Fibroblast of lung (primary cell): ENCODE results near the gene ATP8A2. TPM values are rescaled to one million over a fixed set of nuclear protein-coding genes. Genes with fewer than 3 reads are reported as not detected.

Experiments used
- DNase-seq, 2 donors: peaks; one replicate each; pipeline versions ENCODE4 v3.0.0 to v3.0.0-alpha.2; 2010; ENCODE audit warnings: low read depth in 2 of 2
- H2AFZ ChIP-seq: 2 replicates; pipeline ENCODE4 v1.5.1; 2012; ENCODE audit warnings: low read length, control low read depth, inconsistent platforms
- H3K27ac ChIP-seq: 2 replicates; pipeline ENCODE4 v1.5.1; 2011; ENCODE audit warnings: low read length, control low read depth; ENCODE audit not compliant: insufficient read depth
- H3K27me3 ChIP-seq: 2 replicates; pipeline ENCODE4 v1.5.1; 2011; ENCODE audit warnings: mild to moderate bottlenecking, low read length; ENCODE audit not compliant: control insufficient read depth, insufficient read depth
- H3K36me3 ChIP-seq: 2 replicates; pipeline ENCODE4 v1.5.1; 2011; ENCODE audit warnings: low read length; ENCODE audit not compliant: control insufficient read depth, insufficient read depth
- H3K4me1 ChIP-seq: 2 replicates; pipeline ENCODE4 v1.5.1; 2011; ENCODE audit warnings: low read length; ENCODE audit not compliant: control insufficient read depth, insufficient read depth; ENCODE audit errors: extremely low read depth
- H3K4me2 ChIP-seq: 2 replicates; pipeline ENCODE4 v1.5.1; 2011; ENCODE audit warnings: low read length, control low read depth; ENCODE audit not compliant: insufficient read depth; ENCODE audit errors: extremely low read depth
- H3K4me3 ChIP-seq, 4 experiments: fragments of 200-600 bp in 1 of 4; sonication (generic) in 1 of 4; replicated peaks in 1 of 4; 2 replicates each; pipeline ENCODE4 v1.5.1; 2011 to 2016; ENCODE audit warnings: low read length in 4 of 4, low read depth in 3 of 4, mild to moderate bottlenecking in 3 of 4, control low read depth in 2 of 4, inconsistent platforms in 1 of 4, mixed read lengths in 1 of 4; ENCODE audit not compliant: insufficient read depth in 1 of 4; ENCODE audit errors: control extremely low read depth in 1 of 4
- H3K79me2 ChIP-seq: 2 replicates; pipeline ENCODE4 v1.5.1; 2012; ENCODE audit warnings: mild to moderate bottlenecking, low read length, inconsistent platforms; ENCODE audit not compliant: control insufficient read depth, insufficient read depth
- H3K9ac ChIP-seq: 2 replicates; pipeline ENCODE4 v1.5.1; 2011; ENCODE audit warnings: mild to moderate bottlenecking, low read length, control low read depth; ENCODE audit not compliant: insufficient read depth
- H3K9me3 ChIP-seq: 2 replicates; pipeline ENCODE4 v1.5.1; 2012; ENCODE audit warnings: low read depth, low read length; ENCODE audit not compliant: control insufficient read depth, insufficient read depth
- H4K20me1 ChIP-seq: 2 replicates; pipeline ENCODE4 v1.5.1; 2011; ENCODE audit warnings: low read length; ENCODE audit not compliant: control insufficient read depth, insufficient read depth; ENCODE audit errors: extremely low read depth
- CTCF ChIP-seq, 2 donors: IDR thresholded peaks in 1 of 2; conservative IDR thresholded peaks in 1 of 2; 1 replicate in 1 of 2; 2 replicates in 1 of 2; pipeline ENCODE4 v1.5.1; 2011 to 2012; ENCODE audit warnings: low read length in 2 of 2, control low read depth in 1 of 2, inconsistent platforms in 1 of 2, low read depth in 1 of 2, mild to moderate bottlenecking in 1 of 2
- EZH2 ChIP-seq: IDR thresholded peaks from 2 replicates; pipeline ENCODE4 v1.5.1; 2012; ENCODE audit warnings: low read length, control low read depth, mild to moderate bottlenecking; ENCODE audit errors: missing control alignments
- polyA plus RNA-seq, 2 donors: library from polyadenylated mRNA; depleted of rRNA in 1 of 2; stranded (reverse) in 1 of 2; unstranded in 1 of 2; fragments of >200 nt; gene quantifications; 2 replicates each; pipeline ENCODE4 v1.2.1, GENCODE V29; 2011 to 2012; ENCODE audit warnings: missing spikeins in 1 of 2
- total RNA-seq: library from RNA; depleted of rRNA; stranded (reverse); fragments of >200 nt; gene quantifications from 2 replicates; pipeline ENCODE4 v1.2.1, GENCODE V29; 2014

The ATP8A2 gene
- total and polyA plus RNA-seq, 2 donors (not counting 1 experiment from before 2014, with no cell fraction given), result under 0.01 to 0.01 TPM

- Histone ChIP-seq H2AFZ (no peak overlapping the region), H3K9me3 (no peaks in the 10 kb centered on the region), H3K36me3 (no peaks in the 10 kb centered on the region)
Observed at GRCh38 chr13:25923217-25924085, 551.7 kb downstream of the ATP8A2 start.

DNA sequence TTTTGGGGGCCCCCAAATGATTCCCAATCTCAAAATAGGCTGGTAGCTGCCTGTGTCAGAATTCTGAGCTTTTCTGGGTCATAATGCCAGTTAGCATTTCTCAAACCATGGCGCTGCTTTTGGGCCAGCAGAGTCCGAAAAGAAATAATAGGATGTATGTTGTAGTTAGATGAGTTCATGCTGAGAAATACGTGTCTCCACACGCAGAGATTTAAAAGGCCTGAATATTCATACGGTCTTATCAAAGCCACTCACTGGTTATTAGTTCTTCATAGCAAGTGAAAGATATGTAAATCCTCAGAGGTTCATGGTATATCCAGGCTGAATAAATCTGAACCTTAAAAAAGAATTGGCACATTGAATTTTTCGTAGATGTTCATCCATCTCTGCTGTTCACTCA, 555.6 kb downstream of the ATP8A2 start:
- Histone ChIP-seq H3K4me2 (no peak overlapping the region), H4K20me1 (no peaks in the 10 kb centered on the region), H3K36me3 (no peaks in the 10 kb centered on the region), H2AFZ (no peak overlapping the region), H3K27me3 (no peaks in the 10 kb centered on the region), H3K9me3 (no peaks in the 10 kb centered on the region), H3K79me2 (no peaks in the 10 kb centered on the region), H3K27ac (no peak overlapping the region), H3K9ac (no peak overlapping the region), H3K4me1 (no peaks in the 10 kb centered on the region), H3K4me3 (no peak overlapping the region)
- DNase-seq, result no peak
- TF ChIP-seq CTCF (conservative IDR thresholded peaks at IDR 0.05 in 1 of 2, IDR thresholded peaks at IDR 0.05 in 1 of 2; ENCODE audit: low read depth in 1 of 2, low read length in 2 of 2) (no peak), EZH2 (no peak)

More at GRCh38 chr13:25923217-25924085, 551.7 kb downstream of the ATP8A2 start:
- Histone ChIP-seq H3K79me2 (no peaks in the 10 kb centered on the region), H3K4me1 (no peaks in the 10 kb centered on the region), H3K9ac (no peak overlapping the region), H3K4me3 (no peak overlapping the region), H3K27ac (no peak overlapping the region), H4K20me1 (no peaks in the 10 kb centered on the region), H3K27me3 (no peaks in the 10 kb centered on the region), H3K4me2 (no peak overlapping the region)
- TF ChIP-seq CTCF (conservative IDR thresholded peaks at IDR 0.05 in 1 of 2, IDR thresholded peaks at IDR 0.05 in 1 of 2; ENCODE audit: low read depth in 1 of 2, low read length in 2 of 2), result no peak
- no peak for TF ChIP-seq EZH2
- no peak for DNase-seq

GRCh38 chr13:25927932-25928331, 556.2 kb downstream of the ATP8A2 start:
- no peak overlapping the region for H3K27ac ChIP-seq
- TF ChIP-seq CTCF (conservative IDR thresholded peaks at IDR 0.05 in 1 of 2, IDR thresholded peaks at IDR 0.05 in 1 of 2; ENCODE audit: low read depth in 1 of 2, low read length in 2 of 2) (no peak), EZH2 (no peak)
- H3K36me3 ChIP-seq, result no peaks in the 10 kb centered on the region
- H3K9ac ChIP-seq, result no peak overlapping the region
- no peaks in the 10 kb centered on the region for H3K9me3 ChIP-seq
- DNase-seq, result peak; percentile 15 to 24
- no peaks in the 10 kb centered on the region for H4K20me1 ChIP-seq
- H2AFZ ChIP-seq, result no peak overlapping the region
- H3K4me1 ChIP-seq, result no peaks in the 10 kb centered on the region
- H3K27me3 ChIP-seq, result no peaks in the 10 kb centered on the region
- no peaks in the 10 kb centered on the region for H3K79me2 ChIP-seq
- H3K4me3 ChIP-seq, result no peak overlapping the region
- no peak overlapping the region for H3K4me2 ChIP-seq
